Measurements from ENCODE around the gene SIRPB2. TPM values are rescaled to one million over a fixed set of nuclear protein-coding genes. Genes with fewer than 3 reads are reported as not detected.

SIRPB2 gene
- total and polyA plus RNA-seq, 2 of the 8 experiments (the other 6 are each of a cell fraction or from before 2014, with no cell fraction given): 0.28 TPM; not detected in 1

DNA sequence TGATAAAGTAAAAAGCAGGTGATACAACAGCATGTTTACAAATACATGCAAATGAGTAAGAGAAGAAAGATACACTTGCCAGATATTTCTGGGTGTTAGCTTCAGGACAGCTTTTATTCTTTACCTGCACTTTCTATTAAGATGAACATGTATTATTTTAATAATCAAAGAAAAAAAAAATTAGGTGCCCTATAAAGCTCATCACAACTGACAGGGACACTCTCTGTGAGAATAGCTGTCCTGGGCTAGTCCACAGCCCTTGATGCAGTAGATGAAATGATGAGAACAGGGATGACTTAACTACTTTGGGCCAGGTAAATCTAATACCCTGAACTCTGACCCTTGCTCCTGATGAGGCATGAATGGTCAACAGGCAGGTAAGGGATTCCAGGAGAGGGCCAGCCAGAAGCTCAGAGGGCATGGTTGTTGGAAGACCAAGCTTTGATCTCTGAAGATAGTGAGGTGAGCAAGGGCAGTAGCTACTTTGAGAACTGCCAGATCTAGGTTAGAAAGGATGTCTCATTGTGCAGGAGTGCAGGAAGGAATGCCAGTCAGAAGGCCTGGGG lies 40.2 kb downstream of the SIRPB2 start:
- TF ChIP-seq EZH2 (IDR thresholded peaks at IDR 0.05; ENCODE audit: low read depth, low read length, severe bottlenecking): no peak
- TF ChIP-seq POLR2A (IDR thresholded peaks at IDR 0.05; ENCODE audit: control extremely low read depth in 1 of 2, low read depth in 2 of 2, low read length in 2 of 2): no peak
- no peak for TF ChIP-seq SP1 (IDR thresholded peaks at IDR 0.05; ENCODE audit: low read depth, low read length)
- no peak for TF ChIP-seq CHD1 (IDR thresholded peaks at IDR 0.05; ENCODE audit: low read depth, low read length)
- TF ChIP-seq TCF12 (IDR thresholded peaks at IDR 0.05; ENCODE audit: low read depth, low read length): no peak
- TF ChIP-seq TEAD4 (IDR thresholded peaks at IDR 0.05; ENCODE audit: low read depth, low read length): no peak
- TF ChIP-seq CBX5 (IDR thresholded peaks at IDR 0.05; ENCODE audit: low read depth, low read length): no peak
- no peak for TF ChIP-seq JUND (IDR thresholded peaks at IDR 0.05; ENCODE audit: low read length)
- TF ChIP-seq HDAC6 (IDR thresholded peaks at IDR 0.05; ENCODE audit: low read depth, low read length): no peak
- Histone ChIP-seq H3K79me2 (ENCODE audit: control insufficient read depth in 1 of 2, insufficient read depth in 2 of 2, low read length in 2 of 2) (no peaks in the 10 kb centered on the region), H3K27ac (ENCODE audit: low read depth, low read length) (no peak overlapping the region), H2AK5ac (ENCODE audit: low read depth, low read length) (no peak overlapping the region), H3K56ac (replicated peaks; ENCODE audit: insufficient read length, low read depth, low read length) (no peak overlapping the region), H2BK20ac (ENCODE audit: low read length) (no peak overlapping the region), H4K8ac (ENCODE audit: extremely low read depth, insufficient read depth, low read length) (no peak overlapping the region), H4K91ac (replicated peaks; ENCODE audit: insufficient read length, low read length) (no peak overlapping the region), H3K18ac (ENCODE audit: extremely low read depth, low read length) (no peak overlapping the region), H3K9ac (replicated peaks in 1 of 4; ENCODE audit: extremely low read depth in 1 of 4, low read depth in 3 of 4, low read length in 3 of 4) (no peak overlapping the region), H3K4me2 (ENCODE audit: insufficient read depth in 1 of 2, low read depth in 2 of 2, low read length in 2 of 2) (no peak overlapping the region), H3K14ac (ENCODE audit: insufficient read length) (no peak overlapping the region), H3K27me3 (replicated peaks in 1 of 4; ENCODE audit: control insufficient read depth in 3 of 4, extremely low read depth in 1 of 4, insufficient read depth in 3 of 4, low read length in 3 of 4) (no peaks in the 10 kb centered on the region), H3K4ac (replicated peaks; ENCODE audit: insufficient read length, low read depth, low read length) (no peak overlapping the region), H2BK15ac (ENCODE audit: low read length) (no peak overlapping the region), H3K9me3 (ENCODE audit: insufficient read depth in 2 of 2, low read depth in 1 of 2, low read length in 1 of 2) (peaks cover 22 to 33% of the 10 kb centered on the region in 2 experiments), H4K5ac (ENCODE audit: insufficient read length, low read depth, low read length) (no peak overlapping the region), H2BK12ac (ENCODE audit: low read depth, low read length) (no peak overlapping the region), H2AFZ (ENCODE audit: low read length) (no peak overlapping the region), H3K36me3 (ENCODE audit: control insufficient read depth in 2 of 4, insufficient read depth in 4 of 4, low read length in 3 of 4) (peaks cover 49 to 98% (median 82%) of the 10 kb centered on the region in 4 experiments), H3K23me2 (ENCODE audit: low read depth, low read length) (no peaks in the 10 kb centered on the region), H3K23ac (ENCODE audit: insufficient read length) (no peak overlapping the region), H2BK5ac (ENCODE audit: low read depth, low read length) (no peak overlapping the region), H3K4me1 (replicated peaks in 1 of 4; ENCODE audit: control insufficient read depth in 3 of 4, insufficient read depth in 4 of 4, low read length in 3 of 4) (no peaks in the 10 kb centered on the region), H3K79me1 (ENCODE audit: low read depth, low read length) (no peaks in the 10 kb centered on the region; the same call in 1 of the 2 replicates), H2BK120ac (replicated peaks; ENCODE audit: low read depth, low read length) (no peak overlapping the region), H4K20me1 (replicated peaks in 1 of 2; ENCODE audit: control insufficient read depth in 1 of 2, insufficient read depth in 2 of 2, low read length in 2 of 2) (peaks cover 0 to 7% of the 10 kb centered on the region in 2 experiments), H3K4me3 (ENCODE audit: extremely low read depth in 1 of 4, insufficient read depth in 2 of 4, low read depth in 3 of 4, low read length in 4 of 4) (0 out of 8 replicates have a peak overlapping the region, but pooled peaks of 1 of the 4 experiments have one; percentile 6)
- ChIA-PET POLR2A (ENCODE audit: partially characterized antibody) (interaction anchor here (0.6 to 1.4 kb wide), 7 partner anchors 13 to 122 kb away, joined by 3 to 7 read pairs (median 3); partner anchors contain the start of genes NSFL1C and SDCBP2), CTCF (ENCODE audit: partially characterized antibody) (interaction anchor here (0.7 to 6.5 kb wide), 10 partner anchors 8 to 343 kb away, joined by 3 to 76 read pairs (median 4); partner anchors contain the start of gene NSFL1C)
- no peak for FAIRE-seq
- DNase-seq (ENCODE audit: low read depth in 1 of 2, low spot score in 2 of 2): no peak

All from H1 (cell line).